ENCODE measurements around the gene ATP8B1. TPM values are rescaled to one million over a fixed set of nuclear protein-coding genes. Genes with fewer than 3 reads are reported as not detected.

ATP8B1 gene
- total and polyA plus RNA-seq, 9 of the 15 experiments (the other 6 are each of a cell fraction or from before 2014, with no cell fraction given): 0.01 to 0.22 (median 0.03) TPM; not detected in 3

DNA sequence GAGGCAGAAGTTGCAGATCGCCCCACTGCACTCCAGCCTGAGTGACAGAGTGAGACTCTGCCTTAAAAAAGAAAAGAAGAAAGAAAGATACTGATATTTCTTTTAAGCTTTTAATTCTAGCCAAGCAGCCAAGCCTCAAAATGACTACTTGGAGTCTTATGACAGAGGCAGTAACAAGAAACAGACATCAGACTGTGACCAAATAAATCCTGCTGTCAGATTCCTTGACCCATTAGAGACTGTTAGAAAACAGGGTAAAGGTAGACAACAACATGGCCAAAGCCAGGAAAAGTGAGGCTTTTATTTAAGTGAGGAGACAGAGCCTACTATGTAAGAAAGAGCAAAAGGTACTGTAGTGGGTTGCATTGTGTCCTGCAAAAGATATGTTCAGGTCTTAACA, 98.1 kb downstream of the ATP8B1 start:
- POLR2A ChIA-PET: no interaction called here
- Histone ChIP-seq H3K4me2 (ENCODE audit: insufficient read depth, low read length) (no peak overlapping the region), H3K36me3 (ENCODE audit: control insufficient read depth, insufficient read depth, low read length) (no peaks in the 10 kb centered on the region), H4K20me1 (replicated peaks; ENCODE audit: control insufficient read depth, insufficient read depth, low read length) (no peaks in the 10 kb centered on the region), H3K9me3 (replicated peaks; ENCODE audit: control insufficient read depth, insufficient read depth, low read depth, low read length) (no peaks in the 10 kb centered on the region), H3K9me1 (ENCODE audit: control insufficient read depth, insufficient read depth, low read length) (no peaks in the 10 kb centered on the region), H3K9ac (ENCODE audit: insufficient read depth in 1 of 2, low read depth in 2 of 2, low read length in 2 of 2) (no peak overlapping the region), H3K27me3 (ENCODE audit: control insufficient read depth in 2 of 2, insufficient read depth in 2 of 2, low read length in 2 of 2) (no peaks in the 10 kb centered on the region), H3K4me1 (replicated peaks in 1 of 2; ENCODE audit: control insufficient read depth in 2 of 2, insufficient read depth in 2 of 2, low read length in 2 of 2) (no peaks in the 10 kb centered on the region), H3K27ac (ENCODE audit: extremely low read depth, low read depth, low read length) (no peak overlapping the region), H3K4me3 (no peak overlapping the region), H2AFZ (ENCODE audit: low read depth, low read length) (no peak overlapping the region), H3K79me2 (ENCODE audit: control insufficient read depth, insufficient read depth, low read length) (no peaks in the 10 kb centered on the region)
- CTCF ChIA-PET (ENCODE audit: low intra/inter-chr PET ratio): no interaction called here
- in situ Hi-C loops (cut with MboI): no loop called here
- FAIRE-seq (no peak), ATAC-seq (no peak), DNase-seq (ENCODE audit: extremely low read depth in 1 of 4, low spot score in 3 of 4) (no peak)
- TF ChIP-seq HNRNPLL (IDR thresholded peaks at IDR 0.05; ENCODE audit: low read depth, low read length, poor library complexity, severe bottlenecking) (no peak), MAFK (IDR thresholded peaks at IDR 0.05; ENCODE audit: low read length) (no peak), HNRNPUL1 (IDR thresholded peaks at IDR 0.05; ENCODE audit: low read length) (no peak), RBM17 (IDR thresholded peaks at IDR 0.05; ENCODE audit: borderline replicate concordance, low read depth, low read length) (no peak), SMAD2 (IDR thresholded peaks at IDR 0.05; ENCODE audit: low read depth, low read length) (no peak)
- 20% methylated on average over 1 of the region's 1 CpG for WGBS (ENCODE audit: insufficient coverage, low coverage, missing lambda C conversion rate)
- intact Hi-C loops (cut with micrococcal nuclease): no loop called here
- no TSS peak for BruUV-seq (replicated peaks)

DNA sequence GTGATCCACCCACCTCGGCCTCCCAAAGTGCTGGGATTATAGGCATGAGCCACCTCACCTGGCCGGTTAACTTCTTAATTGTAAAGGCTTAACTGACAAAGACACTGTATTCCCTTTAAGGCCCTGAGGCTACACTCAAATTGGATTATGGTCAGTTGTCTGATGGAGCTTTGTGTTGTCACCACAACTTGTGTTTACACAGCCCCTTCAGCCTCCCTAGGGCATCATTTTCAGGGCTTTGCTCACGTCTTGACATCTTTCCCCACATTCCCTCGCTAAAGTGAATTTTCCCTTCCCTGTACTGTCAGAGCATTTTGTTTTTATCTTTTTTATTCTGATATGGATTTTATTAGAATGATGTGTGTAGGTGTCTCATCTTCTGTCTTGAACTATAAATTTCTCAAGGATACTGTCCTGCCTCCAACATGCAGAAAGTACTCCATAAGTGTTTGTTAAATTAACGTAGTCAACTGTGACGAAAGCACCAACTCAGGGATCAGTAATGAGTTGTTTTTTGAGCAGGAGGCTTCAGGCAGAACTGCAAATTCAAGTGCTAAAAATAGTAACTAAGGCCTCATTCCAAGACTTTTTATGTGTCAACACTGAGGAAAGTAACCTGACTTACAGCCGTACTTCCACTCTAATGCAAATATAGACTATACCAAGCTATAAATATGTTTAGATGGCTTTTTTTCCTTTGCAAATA, 104.4 kb downstream of the ATP8B1 start:
- no peak overlapping the region for H3K4me3 ChIP-seq
- 22% methylated on average over 7 of the region's 7 CpGs for WGBS (ENCODE audit: insufficient coverage, low coverage, missing lambda C conversion rate)
- POLR2A ChIA-PET: interaction anchor here (0.7 kb wide), 1 partner anchor 696 kb away, joined by 3 read pairs; no protein-coding TSS in a partner anchor
- H3K4me2 ChIP-seq (ENCODE audit: insufficient read depth, low read length): no peak overlapping the region
- no peaks in the 10 kb centered on the region; a peak in 1 of 5 replicates for H3K4me1 ChIP-seq (replicated peaks in 1 of 2; ENCODE audit: control insufficient read depth in 2 of 2, insufficient read depth in 2 of 2, low read length in 2 of 2)
- FAIRE-seq (no peak), ATAC-seq (no peak), DNase-seq (ENCODE audit: extremely low read depth in 1 of 4, low spot score in 3 of 4) (no peak)
- no peaks in the 10 kb centered on the region for H4K20me1 ChIP-seq (replicated peaks; ENCODE audit: control insufficient read depth, insufficient read depth, low read length)
- CTCF ChIA-PET (ENCODE audit: low intra/inter-chr PET ratio): no interaction called here
- intact Hi-C loops (cut with micrococcal nuclease) (no loop called here), in situ Hi-C loops (cut with MboI) (no loop called here)
- no peaks in the 10 kb centered on the region for H3K79me2 ChIP-seq (ENCODE audit: control insufficient read depth, insufficient read depth, low read length)
- no peak overlapping the region for H3K27ac ChIP-seq (ENCODE audit: extremely low read depth, low read depth, low read length)
- H3K36me3 ChIP-seq (ENCODE audit: control insufficient read depth, insufficient read depth, low read length): no peaks in the 10 kb centered on the region
- no TSS peak for BruUV-seq (replicated peaks)
- H2AFZ ChIP-seq (ENCODE audit: low read depth, low read length): no peak overlapping the region
- no peaks in the 10 kb centered on the region for H3K9me3 ChIP-seq (replicated peaks; ENCODE audit: control insufficient read depth, insufficient read depth, low read depth, low read length)
- no peak overlapping the region for H3K9ac ChIP-seq (ENCODE audit: insufficient read depth in 1 of 2, low read depth in 2 of 2, low read length in 2 of 2)
- H3K27me3 ChIP-seq (ENCODE audit: control insufficient read depth in 2 of 2, insufficient read depth in 2 of 2, low read length in 2 of 2): no peaks in the 10 kb centered on the region
- no peaks in the 10 kb centered on the region for H3K9me1 ChIP-seq (ENCODE audit: control insufficient read depth, insufficient read depth, low read length)
- TF ChIP-seq SMAD2 (IDR thresholded peaks at IDR 0.05; ENCODE audit: low read depth, low read length): no peak
- TF ChIP-seq NFRKB (IDR thresholded peaks at IDR 0.05; ENCODE audit: low read depth): no peak
- no peak for TF ChIP-seq MAFG (tag; conservative IDR thresholded peaks at IDR 0.05)
- no peak for TF ChIP-seq WHSC1 (IDR thresholded peaks at IDR 0.05; ENCODE audit: low read length)
- TF ChIP-seq ZNF561 (CRISPR knock-in tag; conservative IDR thresholded peaks at IDR 0.05): no peak
- no peak for TF ChIP-seq ZBTB1 (CRISPR knock-in tag; IDR thresholded peaks at IDR 0.05; ENCODE audit: borderline replicate concordance, low read depth)
- TF ChIP-seq ESRRA (IDR thresholded peaks at IDR 0.05; ENCODE audit: borderline replicate concordance, low read depth): no peak
- no peak for TF ChIP-seq BRD4 (IDR thresholded peaks at IDR 0.05)
- TF ChIP-seq SMAD4 (CRISPR knock-in tag; conservative IDR thresholded peaks at IDR 0.05): no peak
- TF ChIP-seq, protein P1, sequence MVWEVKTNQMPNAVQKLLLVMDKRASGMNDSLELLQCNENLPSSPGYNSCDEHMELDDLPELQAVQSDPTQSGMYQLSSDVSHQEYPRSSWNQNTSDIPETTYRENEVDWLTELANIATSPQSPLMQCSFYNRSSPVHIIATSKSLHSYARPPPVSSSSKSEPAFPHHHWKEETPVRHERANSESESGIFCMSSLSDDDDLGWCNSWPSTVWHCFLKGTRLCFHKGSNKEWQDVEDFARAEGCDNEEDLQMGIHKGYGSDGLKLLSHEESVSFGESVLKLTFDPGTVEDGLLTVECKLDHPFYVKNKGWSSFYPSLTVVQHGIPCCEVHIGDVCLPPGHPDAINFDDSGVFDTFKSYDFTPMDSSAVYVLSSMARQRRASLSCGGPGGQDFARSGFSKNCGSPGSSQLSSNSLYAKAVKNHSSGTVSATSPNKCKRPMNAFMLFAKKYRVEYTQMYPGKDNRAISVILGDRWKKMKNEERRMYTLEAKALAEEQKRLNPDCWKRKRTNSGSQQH (CRISPR knock-in tag; IDR thresholded peaks at IDR 0.05): no peak
- TF ChIP-seq E2F1 (CRISPR knock-in tag; IDR thresholded peaks at IDR 0.05): no peak
